NCI-H128 (cell line): ENCODE data around the gene SLC1A7.

ENCODE experiments used
- DNase-seq: peaks from one replicate; lab custom pipeline; 2025; ENCODE audit not compliant: unreplicated experiment; lab: John Stamatoyannopoulos, UW

The SLC1A7 gene

GRCh38 chr1:53160924-53161378, 18.5 kb upstream of the SLC1A7 start:
- no peak for DNase-seq

DNA sequence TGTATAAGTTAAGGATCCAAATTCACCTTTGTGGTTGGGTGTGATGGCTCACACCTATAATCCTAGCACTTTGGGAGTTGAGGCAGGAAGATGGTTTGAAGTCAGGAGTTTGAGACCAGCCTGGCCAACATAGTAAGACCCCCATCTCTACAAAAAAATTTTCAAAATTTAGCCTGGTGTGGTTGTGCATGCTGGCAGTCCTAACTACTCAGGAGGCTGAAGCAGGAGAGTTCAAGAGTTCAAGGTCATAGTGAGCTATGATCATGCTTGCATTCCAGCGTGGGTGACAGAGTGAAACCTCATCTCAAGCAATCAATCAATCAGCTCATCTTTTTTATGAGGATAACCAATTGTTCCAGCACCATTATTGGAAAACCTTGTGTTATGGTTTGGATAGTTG, 16.5 kb upstream of the SLC1A7 start:
- no peak for DNase-seq

GRCh38 chr1:53156783-53157182, 14.3 kb upstream of the SLC1A7 start:
- no peak for DNase-seq

- DNase-seq = no peak
Measured at GRCh38 chr1:53155945-53156344, 13.5 kb upstream of the SLC1A7 start.

DNA sequence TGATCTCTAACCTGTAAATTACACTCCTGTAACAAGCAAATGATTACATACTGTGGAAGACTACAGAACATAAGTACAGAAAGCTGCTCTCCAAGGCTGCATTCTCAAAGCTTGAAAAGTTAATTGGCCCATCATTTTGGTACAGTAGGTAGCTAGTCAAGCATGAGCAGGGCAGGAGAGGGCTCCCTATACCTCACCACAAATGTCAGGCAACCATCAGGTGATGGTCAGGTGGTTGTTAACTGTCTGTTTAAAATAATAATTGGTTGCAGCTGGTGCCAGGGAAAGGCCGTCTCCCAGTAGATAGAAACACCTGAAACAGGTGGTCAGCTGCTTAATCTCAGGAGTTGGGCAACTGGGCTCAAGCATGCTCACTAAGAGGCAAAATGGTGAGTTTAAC, 13.1 kb upstream of the SLC1A7 start:
- DNase-seq = no peak

- no peak for DNase-seq
Measured at GRCh38 chr1:53154859-53155438, 12.5 kb upstream of the SLC1A7 start.

GRCh38 chr1:53153752-53154151, 11.3 kb upstream of the SLC1A7 start:
- no peak for DNase-seq

- DNase-seq = no peak
Measured at GRCh38 chr1:53148123-53148522, 5.7 kb upstream of the SLC1A7 start.

DNA sequence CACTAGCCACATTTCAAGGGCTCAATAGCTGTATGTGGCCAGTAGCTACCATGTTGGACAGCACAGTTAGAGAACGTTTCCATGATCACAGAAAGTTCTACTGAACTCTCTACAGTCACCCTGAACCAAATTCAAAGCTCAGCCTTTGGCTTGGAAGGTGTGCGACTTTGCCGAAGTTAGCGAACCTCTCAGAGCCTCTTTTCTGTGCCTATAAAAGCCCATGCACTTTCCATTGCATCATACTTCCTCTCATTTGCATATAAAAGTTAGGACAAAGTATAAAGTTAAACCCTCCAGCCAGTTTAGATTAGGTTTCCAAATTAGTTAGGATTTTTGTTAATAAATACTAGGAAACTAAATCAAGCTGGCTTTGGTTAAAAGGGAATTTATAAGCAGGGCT, 4.7 kb upstream of the SLC1A7 start:
- no peak for DNase-seq

GRCh38 chr1:53145942-53146708, 3.7 kb upstream of the SLC1A7 start:
- DNase-seq = no peak

GRCh38 chr1:53145619-53145941, 3.1 kb upstream of the SLC1A7 start:
- DNase-seq = no peak

DNA sequence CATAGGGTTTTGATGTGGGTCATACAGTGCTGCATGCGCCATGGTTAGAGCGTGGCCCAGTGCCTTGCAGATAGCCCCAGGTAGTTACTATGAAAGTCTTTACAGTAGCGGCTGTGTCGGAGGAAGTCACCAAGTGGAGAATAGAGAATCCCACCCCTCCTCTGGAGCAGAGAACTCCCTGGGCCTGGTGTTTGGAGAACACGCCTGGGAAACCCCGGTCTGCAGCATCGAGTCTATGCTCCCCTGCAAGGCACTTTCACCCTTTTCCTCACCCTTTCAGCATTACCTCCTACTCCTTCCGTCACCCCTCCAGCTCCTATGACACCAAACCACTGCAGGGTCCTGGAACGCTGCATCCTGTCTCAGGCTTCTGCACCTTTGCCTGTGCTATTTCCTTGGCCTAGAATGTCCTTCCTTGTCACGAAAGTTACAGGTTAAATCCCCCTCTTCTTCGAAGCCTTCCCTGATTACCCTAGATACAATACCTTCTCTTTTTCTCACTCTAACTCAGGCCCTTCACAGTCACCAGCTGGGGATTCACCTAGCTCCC, 2.7 kb upstream of the SLC1A7 start:
- no peak for DNase-seq

DNA sequence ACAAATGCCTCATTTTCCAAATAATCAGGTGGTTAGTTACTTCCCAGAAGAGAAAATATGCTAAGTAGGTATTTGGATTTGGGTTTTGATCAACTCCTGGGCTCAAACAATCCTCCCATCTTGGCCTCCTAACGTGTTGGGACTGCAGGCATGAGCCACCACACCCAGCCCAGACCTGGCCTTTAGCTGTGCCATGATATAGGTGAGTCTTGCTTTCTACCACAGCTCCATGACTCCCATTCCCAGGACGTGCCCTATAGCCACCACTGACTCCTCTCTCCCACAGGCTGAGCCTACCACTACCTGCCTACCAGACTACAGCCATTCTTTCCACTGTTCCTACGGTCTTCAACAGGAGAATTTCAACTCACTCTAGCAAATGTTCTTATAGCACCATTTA, 1.8 kb upstream of the SLC1A7 start:
- DNase-seq = no peak

- DNase-seq = no peak
Measured at GRCh38 chr1:53143527-53143926, 1.1 kb upstream of the SLC1A7 start.

DNA sequence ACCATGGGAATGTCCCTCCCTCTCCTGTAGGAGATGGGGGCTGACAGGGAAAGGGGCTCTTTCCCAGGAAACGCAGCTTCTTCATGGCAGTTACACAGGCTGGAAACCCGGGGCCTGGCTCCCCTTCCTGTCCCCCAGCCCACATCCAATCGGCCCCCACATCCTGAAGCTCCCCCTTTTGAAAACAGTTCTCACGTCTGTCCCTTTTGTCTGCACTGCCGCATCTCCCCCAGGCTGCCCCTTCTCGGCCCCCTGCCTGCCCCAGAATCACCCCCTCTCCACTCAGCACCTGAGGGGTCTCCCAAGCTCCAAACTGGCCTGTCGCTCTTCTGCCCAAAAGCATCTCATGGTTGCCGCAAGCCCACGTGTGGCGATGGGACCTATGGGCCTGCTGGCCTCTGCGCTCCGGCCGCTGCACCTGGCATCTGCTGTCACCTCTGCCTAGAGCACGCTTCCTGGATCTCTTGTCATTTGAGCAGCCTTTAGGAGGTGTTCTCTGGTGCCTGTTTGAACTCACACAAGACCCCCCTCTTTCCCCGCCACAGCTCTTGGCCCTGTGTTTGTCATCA, 867 bp downstream of the SLC1A7 start:
- DNase-seq = no peak

GRCh38 chr1:53140451-53140850, 2.0 kb downstream of the SLC1A7 start:
- DNase-seq = no peak

GRCh38 chr1:53139951-53140361, 2.5 kb downstream of the SLC1A7 start:
- DNase-seq = no peak

- no peak for DNase-seq
Measured at GRCh38 chr1:53138991-53139884, 3.2 kb downstream of the SLC1A7 start.

DNA sequence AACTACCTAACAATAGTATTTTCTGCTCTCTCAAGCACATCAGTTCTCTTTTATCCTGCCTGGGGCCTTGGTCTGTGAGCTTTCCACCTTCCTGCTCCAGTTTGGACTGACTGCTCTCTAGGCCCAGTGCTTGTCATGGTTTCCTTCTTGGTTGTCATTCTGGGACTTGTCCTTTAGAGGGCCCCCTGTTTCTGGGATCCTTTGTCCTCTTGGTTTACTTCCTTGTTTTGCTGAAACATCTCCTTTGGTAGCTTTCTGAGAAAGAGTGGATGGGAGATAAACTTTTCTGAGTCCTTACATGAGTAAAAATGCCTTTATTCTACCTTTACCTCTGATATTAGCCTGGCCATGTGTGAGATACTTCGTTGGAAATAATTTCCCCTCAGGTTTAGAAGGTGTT, 4.7 kb downstream of the SLC1A7 start:
- no peak for DNase-seq

DNA sequence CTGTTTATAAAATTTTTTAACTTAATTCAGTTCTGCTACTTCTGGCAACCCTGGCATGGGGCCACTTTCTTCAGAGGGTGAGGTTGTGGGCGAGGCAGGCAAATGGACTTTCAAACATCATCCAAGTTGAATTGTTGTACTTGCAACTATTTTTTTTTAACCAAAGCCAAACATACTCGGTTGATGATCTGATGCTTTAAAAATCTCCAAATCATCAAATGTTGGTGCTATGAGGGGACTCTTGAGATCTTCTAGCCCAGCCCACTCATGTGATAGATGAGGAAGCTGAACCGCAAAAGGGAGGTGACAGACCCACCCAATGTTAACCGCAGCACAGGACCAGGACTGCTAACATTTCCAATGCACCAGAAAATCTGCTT, 6.7 kb downstream of the SLC1A7 start:
- DNase-seq = no peak

- DNase-seq = no peak
Measured at GRCh38 chr1:53134961-53135734, 7.3 kb downstream of the SLC1A7 start.
